ENCODE results near the gene ANKHD1. TPM values are rescaled to one million over a fixed set of nuclear protein-coding genes. Genes with fewer than 3 reads are reported as not detected.

Gene ANKHD1
- total RNA-seq, 1 experiment from 2014 or later, result 140 TPM

GRCh38 chr5:140355546-140355945 lies 46.1 kb upstream of the ANKHD1 start:
- DNase-seq (ENCODE audit: low read depth, low spot score) (no peak), ATAC-seq (no peak)
- no peak overlapping the region for H3K27ac ChIP-seq (ENCODE audit: low read length)
- H3K4me3 ChIP-seq (ENCODE audit: low read depth in 2 of 2, low read length in 2 of 2), result no peak overlapping the region
- no peaks in the 10 kb centered on the region for H3K27me3 ChIP-seq (ENCODE audit: control insufficient read depth, insufficient read depth, low read length)
- BruUV-seq (replicated peaks), result no TSS peak
- H3K9me3 ChIP-seq (ENCODE audit: control insufficient read depth, insufficient read depth, low read depth, low read length), result no peaks in the 10 kb centered on the region
- TF ChIP-seq TCF7L2 (IDR thresholded peaks at IDR 0.05; ENCODE audit: low read depth, low read length) (no peak), SIN3A (IDR thresholded peaks at IDR 0.05; ENCODE audit: borderline replicate concordance, insufficient read depth, low read depth, low read length) (no peak), POLR2AphosphoS5 (IDR thresholded peaks at IDR 0.05; ENCODE audit: low read depth, low read length) (no peak), REST (IDR thresholded peaks at IDR 0.05; ENCODE audit: insufficient read depth in 1 of 2, low read depth in 2 of 2, low read length in 1 of 2) (no peak)
- TF ChIP-seq, protein P1, sequence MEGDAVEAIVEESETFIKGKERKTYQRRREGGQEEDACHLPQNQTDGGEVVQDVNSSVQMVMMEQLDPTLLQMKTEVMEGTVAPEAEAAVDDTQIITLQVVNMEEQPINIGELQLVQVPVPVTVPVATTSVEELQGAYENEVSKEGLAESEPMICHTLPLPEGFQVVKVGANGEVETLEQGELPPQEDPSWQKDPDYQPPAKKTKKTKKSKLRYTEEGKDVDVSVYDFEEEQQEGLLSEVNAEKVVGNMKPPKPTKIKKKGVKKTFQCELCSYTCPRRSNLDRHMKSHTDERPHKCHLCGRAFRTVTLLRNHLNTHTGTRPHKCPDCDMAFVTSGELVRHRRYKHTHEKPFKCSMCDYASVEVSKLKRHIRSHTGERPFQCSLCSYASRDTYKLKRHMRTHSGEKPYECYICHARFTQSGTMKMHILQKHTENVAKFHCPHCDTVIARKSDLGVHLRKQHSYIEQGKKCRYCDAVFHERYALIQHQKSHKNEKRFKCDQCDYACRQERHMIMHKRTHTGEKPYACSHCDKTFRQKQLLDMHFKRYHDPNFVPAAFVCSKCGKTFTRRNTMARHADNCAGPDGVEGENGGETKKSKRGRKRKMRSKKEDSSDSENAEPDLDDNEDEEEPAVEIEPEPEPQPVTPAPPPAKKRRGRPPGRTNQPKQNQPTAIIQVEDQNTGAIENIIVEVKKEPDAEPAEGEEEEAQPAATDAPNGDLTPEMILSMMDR (IDR thresholded peaks at IDR 0.05), result no peak
- in situ Hi-C loops (cut with HindIII; ENCODE audit: low pct_unique_long_range_greater_than_20kb, low sequenced_read_pairs) (no loop called here), intact Hi-C loops (cut with micrococcal nuclease; ENCODE audit: unreplicated experiment) (no loop called here)
- H3K4me1 ChIP-seq (ENCODE audit: control insufficient read depth, insufficient read depth, low read length), result no peaks in the 10 kb centered on the region
- no peaks in the 10 kb centered on the region for H3K36me3 ChIP-seq (ENCODE audit: control insufficient read depth, insufficient read depth, low read length)
- ChIA-PET CTCF (interaction anchor here (0.9 to 1.8 kb wide), 4 partner anchors 18 to 114 kb away, joined by 3 to 9 read pairs (median 4); no protein-coding TSS in a partner anchor), POLR2A (no interaction called here)

DNA sequence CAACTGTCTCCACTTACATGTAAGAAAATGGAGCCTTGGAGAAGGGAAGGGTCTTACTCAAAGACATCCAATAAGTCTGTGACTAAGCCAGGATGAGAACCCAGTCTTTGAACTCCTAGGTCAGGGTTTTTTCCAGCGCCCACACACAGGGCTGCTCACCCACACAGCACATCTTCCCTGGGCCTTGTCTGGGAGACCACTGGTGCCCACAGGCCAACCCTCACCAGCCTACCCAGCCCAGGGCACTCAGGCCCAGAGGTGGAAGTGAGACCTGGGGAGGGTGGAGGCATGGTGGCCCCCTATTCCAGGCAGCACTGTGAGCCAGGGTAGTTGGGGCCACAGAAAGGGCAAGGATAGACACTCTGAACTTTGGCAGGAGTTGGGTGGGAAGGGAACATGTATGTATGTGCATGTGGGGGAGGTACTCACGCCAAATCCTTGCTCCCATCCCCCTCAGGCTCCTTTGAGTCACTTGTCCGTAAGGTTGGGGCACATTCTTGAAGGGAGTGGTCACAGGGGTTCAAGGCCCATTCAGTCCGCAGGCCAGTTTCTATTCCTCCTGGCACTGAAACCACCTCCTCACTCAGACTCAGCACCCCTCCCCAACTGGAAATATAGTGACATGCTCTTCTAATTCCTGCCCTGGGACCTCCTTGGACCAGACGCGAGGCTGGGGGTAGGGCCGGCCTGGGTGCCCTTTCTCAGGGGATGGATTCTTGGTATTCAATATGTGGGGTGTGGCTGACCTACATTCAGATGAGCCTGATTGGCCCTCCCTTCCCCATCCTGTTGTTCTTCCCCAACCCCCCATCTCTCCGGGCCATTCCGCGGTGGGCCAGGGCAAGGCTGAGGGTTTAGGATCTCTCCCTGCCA lies 44.5 kb upstream of the ANKHD1 start:
- ChIA-PET POLR2A (interaction anchor here (0.6 kb wide), 1 partner anchor 122 kb away, joined by 5 read pairs; no protein-coding TSS in a partner anchor), CTCF (no interaction called here)
- DNase-seq (ENCODE audit: low read depth, low spot score), result no peak
- in situ Hi-C loops (cut with HindIII; ENCODE audit: low pct_unique_long_range_greater_than_20kb, low sequenced_read_pairs), result no loop called here
- no peak overlapping the region for H3K27ac ChIP-seq (ENCODE audit: low read length)
- H3K9me3 ChIP-seq (ENCODE audit: control insufficient read depth, insufficient read depth, low read depth, low read length), result no peaks in the 10 kb centered on the region
- intact Hi-C loops (cut with micrococcal nuclease; ENCODE audit: unreplicated experiment), result loop anchor here (2.0 kb wide), 1 partner anchor 112 kb away; no protein-coding TSS in a partner anchor
- H3K4me3 ChIP-seq (ENCODE audit: low read depth in 2 of 2, low read length in 2 of 2), result peak overlapping the region in 1 of 2 experiments; percentile 52; a peak in 1 of 4 replicates
- peak; percentile 36 for ATAC-seq
- TF ChIP-seq TCF7L2 (IDR thresholded peaks at IDR 0.05; ENCODE audit: low read depth, low read length) (no peak), SIN3A (IDR thresholded peaks at IDR 0.05; ENCODE audit: borderline replicate concordance, insufficient read depth, low read depth, low read length) (no peak)
- TF ChIP-seq, protein P1 (IDR thresholded peaks at IDR 0.05), result no peak
- no peaks in the 10 kb centered on the region for H3K36me3 ChIP-seq (ENCODE audit: control insufficient read depth, insufficient read depth, low read length)
- H3K4me1 ChIP-seq (ENCODE audit: control insufficient read depth, insufficient read depth, low read length), result no peaks in the 10 kb centered on the region
- H3K27me3 ChIP-seq (ENCODE audit: control insufficient read depth, insufficient read depth, low read length), result no peaks in the 10 kb centered on the region
- no TSS peak for BruUV-seq (replicated peaks)
